Neutrophil (primary cell): ENCODE results near the gene PARP15.

Experiments used
- H3K27ac ChIP-seq: fragments of 200-600 bp; sonication (generic); 2 replicates; pipeline ENCODE4 v1.5.1; 2016; ENCODE audit warnings: mild to moderate bottlenecking, moderate library complexity
- H3K27me3 ChIP-seq: fragments of 200-600 bp; sonication (generic); 2 replicates; pipeline ENCODE4 v1.6.0; 2016; ENCODE audit warnings: mild to moderate bottlenecking
- H3K36me3 ChIP-seq: fragments of 200-600 bp; sonication (generic); 2 replicates; pipeline ENCODE4 v1.5.1; 2017
- H3K4me1 ChIP-seq, 2 experiments: fragments of 200-600 bp in 1 of 2; sonication (generic) in 1 of 2; 1 replicate in 1 of 2; 2 replicates in 1 of 2; pipeline versions ENCODE4 v1.5.1 to v1.6.1; 2013 to 2016; ENCODE audit warnings: low read depth in 1 of 2, low read length in 1 of 2, mild to moderate bottlenecking in 1 of 2, moderate library complexity in 1 of 2; ENCODE audit not compliant: control insufficient read depth in 1 of 2, insufficient read depth in 1 of 2
- H3K4me3 ChIP-seq, 2 experiments: fragments of 200-600 bp in 1 of 2; sonication (generic) in 1 of 2; 1 replicate in 1 of 2; 2 replicates in 1 of 2; pipeline ENCODE4 v1.5.1; 2013 to 2016; ENCODE audit warnings: low read depth in 1 of 2, low read length in 1 of 2, mild to moderate bottlenecking in 1 of 2, moderate library complexity in 1 of 2
- H3K9me3 ChIP-seq: fragments of 200-600 bp; sonication (generic); 2 replicates; pipeline ENCODE4 v1.5.1; 2016
- CTCF ChIP-seq: fragments of 200-600 bp; sonication (generic); IDR thresholded peaks from 2 replicates; pipeline ENCODE4 v1.5.1; 2016; ENCODE audit warnings: antibody characterized with exemption

Gene PARP15

GRCh38 chr3:122660297-122660974, 83.0 kb downstream of the PARP15 start:
- no peaks in the 10 kb centered on the region for H3K4me1 ChIP-seq
- H3K27me3 ChIP-seq = no peaks in the 10 kb centered on the region
- H3K9me3 ChIP-seq = no peaks in the 10 kb centered on the region
- no peaks in the 10 kb centered on the region for H3K36me3 ChIP-seq
- no peak overlapping the region for H3K4me3 ChIP-seq
- no peak for TF ChIP-seq CTCF
- no peak overlapping the region for H3K27ac ChIP-seq

- no peaks in the 10 kb centered on the region for H3K4me1 ChIP-seq
- H3K27ac ChIP-seq = no peak overlapping the region
- no peak for TF ChIP-seq CTCF
- H3K4me3 ChIP-seq = no peak overlapping the region
- no peaks in the 10 kb centered on the region for H3K27me3 ChIP-seq
- no peaks in the 10 kb centered on the region for H3K36me3 ChIP-seq
- no peaks in the 10 kb centered on the region for H3K9me3 ChIP-seq
These were observed 84.2 kb downstream of the PARP15 start for GRCh38 chr3:122661633-122662032.

- Histone ChIP-seq H3K27ac (no peak overlapping the region), H3K36me3 (no peaks in the 10 kb centered on the region), H3K9me3 (no peaks in the 10 kb centered on the region), H3K27me3 (no peaks in the 10 kb centered on the region), H3K4me3 (no peak overlapping the region), H3K4me1 (no peaks in the 10 kb centered on the region)
- TF ChIP-seq CTCF = no peak
These were observed 85.1 kb downstream of the PARP15 start for GRCh38 chr3:122662505-122662904.

- Histone ChIP-seq H3K27me3 (no peaks in the 10 kb centered on the region), H3K4me1 (no peaks in the 10 kb centered on the region), H3K9me3 (no peaks in the 10 kb centered on the region), H3K36me3 (no peaks in the 10 kb centered on the region), H3K4me3 (no peak overlapping the region), H3K27ac (no peak overlapping the region)
- no peak for TF ChIP-seq CTCF
These were observed 87.9 kb downstream of the PARP15 start for GRCh38 chr3:122665226-122665786.

GRCh38 chr3:122665881-122666280, 88.4 kb downstream of the PARP15 start:
- no peaks in the 10 kb centered on the region for H3K9me3 ChIP-seq
- H3K36me3 ChIP-seq = no peaks in the 10 kb centered on the region
- TF ChIP-seq CTCF = no peak
- H3K27ac ChIP-seq = no peak overlapping the region
- H3K4me3 ChIP-seq = no peak overlapping the region
- H3K4me1 ChIP-seq = peaks cover 0 to 3% of the 10 kb centered on the region in 2 experiments
- no peaks in the 10 kb centered on the region for H3K27me3 ChIP-seq
